GM21515 (cell line): Measurements from ENCODE around the gene C1orf185.
"Not testable (repeated sequence)": the region's sequence is repeated elsewhere in the genome, so short reads cannot be mapped to it uniquely, and the experiment has no call there.

Experiments used
- ATAC-seq: cut with Tn5 transposase; IDR thresholded peaks from one replicate; pipeline ENCODE4 v1.9.1; 2021; ENCODE audit not compliant: unreplicated experiment

Gene C1orf185

GRCh38 chr1:51101976-51102375 is at the start of gene C1orf185:
Gene C1orf185, plus strand, starts transcription at chr1:51102228. Its CDS starts 6 bp downstream, at chr1:51102234.
- no peak for ATAC-seq

GRCh38 chr1:51058858-51059257 is 43.2 kb upstream of the C1orf185 start:
- ATAC-seq: no peak

GRCh38 chr1:51061231-51061918 is 40.7 kb upstream of the C1orf185 start:
- ATAC-seq: no peak

- no peak for ATAC-seq
Observed at GRCh38 chr1:51063121-51063520, 38.9 kb upstream of the C1orf185 start.

- no peak for ATAC-seq
Observed at GRCh38 chr1:51070011-51070410, 32.0 kb upstream of the C1orf185 start.

GRCh38 chr1:51070640-51071039 is 31.4 kb upstream of the C1orf185 start:
- ATAC-seq: no peak

GRCh38 chr1:51071291-51072042 is 30.6 kb upstream of the C1orf185 start:
- no peak for ATAC-seq

- no peak for ATAC-seq
Observed at GRCh38 chr1:51072043-51072439, 30.0 kb upstream of the C1orf185 start.

GRCh38 chr1:51072651-51073050 is 29.4 kb upstream of the C1orf185 start:
- ATAC-seq: no peak

GRCh38 chr1:51073456-51073855 is 28.6 kb upstream of the C1orf185 start:
- ATAC-seq: no peak

- ATAC-seq: no peak
Observed at GRCh38 chr1:51086496-51087271, 15.3 kb upstream of the C1orf185 start.

- no peak for ATAC-seq
Observed at GRCh38 chr1:51088474-51088873, 13.6 kb upstream of the C1orf185 start.

- no peak for ATAC-seq
Observed at GRCh38 chr1:51093581-51093980, 8.4 kb upstream of the C1orf185 start.

GRCh38 chr1:51097171-51097570 is 4.9 kb upstream of the C1orf185 start:
- no peak for ATAC-seq

- ATAC-seq: no peak
Observed at GRCh38 chr1:51100264-51100880, 1.7 kb upstream of the C1orf185 start.

GRCh38 chr1:51114137-51114536 is 12.1 kb downstream of the C1orf185 start:
- no peak for ATAC-seq

- no peak for ATAC-seq
Observed at GRCh38 chr1:51115714-51116404, 13.8 kb downstream of the C1orf185 start.

GRCh38 chr1:51119331-51119730 is 17.3 kb downstream of the C1orf185 start:
- no peak for ATAC-seq

- ATAC-seq: no peak
Observed at GRCh38 chr1:51120629-51121028, 18.6 kb downstream of the C1orf185 start.

GRCh38 chr1:51127152-51127551 is 25.1 kb downstream of the C1orf185 start:
- not testable (repeated sequence) for ATAC-seq

- no peak for ATAC-seq
Observed at GRCh38 chr1:51131185-51131584, 29.2 kb downstream of the C1orf185 start.
